Activated CD8-positive, alpha-beta T cell treated with anti-CD3 and anti-CD28 coated beads for 36 hours (primary cell): ENCODE measurements around the gene ZCCHC2. TPM values are rescaled to one million over a fixed set of nuclear protein-coding genes. Genes with fewer than 3 reads are reported as not detected.

Experiments used
- ATAC-seq: fragments of 200-7000 bp; cut with Tn5 transposase; one replicate; pipeline ENCODE4 v1.10.0; 2021; ENCODE audit warnings: mild to moderate bottlenecking, moderate library complexity
- CTCF ChIA-PET: fragments of 350-600 bp; sonication (Branson Sonifier 250); formaldehyde crosslinking; loops from one replicate; lab custom pipeline; 2021; ENCODE audit warnings: antibody characterized with exemption; lab: Charles Lee
- POLR2A ChIA-PET: fragments of 350-600 bp; sonication (Branson Sonifier 250); formaldehyde crosslinking; loops from one replicate; lab custom pipeline; 2021; ENCODE audit warnings: antibody characterized with exemption; lab: Charles Lee
- DNase-seq: peaks from one replicate; pipeline ENCODE4 v3.0.0-alpha.2; 2020
- H3K27ac Mint-ChIP-seq: one replicate; pipeline ENCODE4 v1.8.0; 2021; ENCODE audit warnings: mild to moderate bottlenecking, mixed read lengths
- H3K27me3 Mint-ChIP-seq: one replicate; pipeline ENCODE4 v1.8.0; 2021; ENCODE audit warnings: mixed read lengths
- H3K36me3 Mint-ChIP-seq: one replicate; pipeline ENCODE4 v1.8.0; 2021; ENCODE audit warnings: low read depth, mixed read lengths
- H3K4me1 Mint-ChIP-seq: one replicate; pipeline ENCODE4 v1.8.0; 2021; ENCODE audit warnings: low read depth, mixed read lengths
- H3K4me3 Mint-ChIP-seq: one replicate; pipeline ENCODE4 v1.8.0; 2021; ENCODE audit warnings: mild to moderate bottlenecking, moderate library complexity, mixed read lengths
- H3K9me3 Mint-ChIP-seq: one replicate; pipeline ENCODE4 v1.8.0; 2021; ENCODE audit warnings: mixed read lengths
- intact Hi-C: fragments of 100-400 bp; cut with micrococcal nuclease; formaldehyde crosslinking; loops from one replicate; pipeline ENCODE4 v1.10.0; 2022
- total RNA-seq, 2 experiments: library from RNA; stranded (reverse); gene quantifications; one replicate each; pipeline ENCODE4 v1.2.3, GENCODE V29; 2021
- TF ChIP-seq, protein P1 (sequence below): fragments of 200-600 bp; IDR thresholded peaks from one replicate; pipeline ENCODE4 v1.8.0; 2022; ENCODE audit warnings: antibody characterized with exemption, mild to moderate bottlenecking

Gene ZCCHC2
- total RNA-seq, 2 experiments from 2014 or later, result 31.7 to 33.4 TPM

- H3K9me3 Mint-ChIP-seq, result no peaks in the 10 kb centered on the region
- no peaks in the 10 kb centered on the region for H3K4me1 Mint-ChIP-seq
- CTCF ChIA-PET, result no interaction called here
- no peak for ATAC-seq
- peaks cover 9% of the 10 kb centered on the region for H3K27me3 Mint-ChIP-seq
- no peaks in the 10 kb centered on the region for H3K36me3 Mint-ChIP-seq
- DNase-seq, result no peak
- H3K27ac Mint-ChIP-seq, result no peak overlapping the region
- TF ChIP-seq, protein P1, sequence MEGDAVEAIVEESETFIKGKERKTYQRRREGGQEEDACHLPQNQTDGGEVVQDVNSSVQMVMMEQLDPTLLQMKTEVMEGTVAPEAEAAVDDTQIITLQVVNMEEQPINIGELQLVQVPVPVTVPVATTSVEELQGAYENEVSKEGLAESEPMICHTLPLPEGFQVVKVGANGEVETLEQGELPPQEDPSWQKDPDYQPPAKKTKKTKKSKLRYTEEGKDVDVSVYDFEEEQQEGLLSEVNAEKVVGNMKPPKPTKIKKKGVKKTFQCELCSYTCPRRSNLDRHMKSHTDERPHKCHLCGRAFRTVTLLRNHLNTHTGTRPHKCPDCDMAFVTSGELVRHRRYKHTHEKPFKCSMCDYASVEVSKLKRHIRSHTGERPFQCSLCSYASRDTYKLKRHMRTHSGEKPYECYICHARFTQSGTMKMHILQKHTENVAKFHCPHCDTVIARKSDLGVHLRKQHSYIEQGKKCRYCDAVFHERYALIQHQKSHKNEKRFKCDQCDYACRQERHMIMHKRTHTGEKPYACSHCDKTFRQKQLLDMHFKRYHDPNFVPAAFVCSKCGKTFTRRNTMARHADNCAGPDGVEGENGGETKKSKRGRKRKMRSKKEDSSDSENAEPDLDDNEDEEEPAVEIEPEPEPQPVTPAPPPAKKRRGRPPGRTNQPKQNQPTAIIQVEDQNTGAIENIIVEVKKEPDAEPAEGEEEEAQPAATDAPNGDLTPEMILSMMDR, result no peak
- no peak overlapping the region for H3K4me3 Mint-ChIP-seq
- intact Hi-C loops, result no loop called here
- POLR2A ChIA-PET, result no interaction called here
Observed at GRCh38 chr18:62494764-62495163, 28.1 kb upstream of the ZCCHC2 start.

GRCh38 chr18:62496262-62496661 is 26.6 kb upstream of the ZCCHC2 start:
- no peak for DNase-seq
- Mint-ChIP-seq H3K27ac (no peak overlapping the region), H3K27me3 (peaks cover 7% of the 10 kb centered on the region), H3K4me1 (no peaks in the 10 kb centered on the region), H3K9me3 (no peaks in the 10 kb centered on the region), H3K36me3 (no peaks in the 10 kb centered on the region), H3K4me3 (no peak overlapping the region)
- no peak for ATAC-seq
- CTCF ChIA-PET, result interaction anchor here (1.7 to 1.9 kb wide), 2 partner anchors 70 to 88 kb away, joined by 5 to 8 read pairs; no protein-coding TSS in a partner anchor
- POLR2A ChIA-PET, result no interaction called here
- TF ChIP-seq, protein P1, result no peak
- intact Hi-C loops, result no loop called here

DNA sequence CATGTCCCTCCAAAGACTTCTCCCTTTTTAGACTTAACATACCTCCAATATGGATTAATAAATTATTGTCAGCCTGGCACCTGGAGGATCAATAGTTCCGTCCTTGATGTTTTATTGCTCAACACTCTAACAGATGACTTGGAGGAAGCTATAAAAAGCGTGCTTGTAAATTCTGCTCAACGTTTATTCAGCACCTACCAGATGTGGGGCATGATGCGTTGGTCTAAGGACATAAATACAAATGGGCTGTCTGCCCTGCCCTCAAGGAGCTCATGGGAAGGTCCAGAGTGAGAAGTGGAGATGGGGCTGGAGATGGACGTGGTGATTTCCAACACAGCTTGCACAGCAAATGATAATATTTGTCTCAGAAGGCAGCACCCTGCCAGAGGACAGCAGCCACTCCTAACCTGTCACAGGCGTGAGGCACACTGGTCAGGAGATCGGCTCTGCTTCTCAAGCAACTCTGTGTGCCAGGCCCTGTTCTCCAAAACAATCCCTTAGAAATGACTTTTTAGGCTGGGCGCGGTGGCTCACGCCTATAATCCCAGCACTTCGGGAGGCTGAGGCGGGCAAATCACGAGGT is 25.5 kb upstream of the ZCCHC2 start:
- Mint-ChIP-seq H3K4me3 (no peak overlapping the region), H3K27me3 (peaks cover 4% of the 10 kb centered on the region), H3K27ac (no peak overlapping the region), H3K9me3 (no peaks in the 10 kb centered on the region), H3K36me3 (peaks cover 2% of the 10 kb centered on the region), H3K4me1 (no peaks in the 10 kb centered on the region)
- no peak for DNase-seq
- POLR2A ChIA-PET, result no interaction called here
- intact Hi-C loops, result no loop called here
- CTCF ChIA-PET, result interaction anchor here (0.7 to 1.7 kb wide), 2 partner anchors 10 to 87 kb away, joined by 3 to 5 read pairs; no protein-coding TSS in a partner anchor
- ATAC-seq, result no peak
- TF ChIP-seq, protein P1, result no peak

GRCh38 chr18:62498616-62499262 is 24.1 kb upstream of the ZCCHC2 start:
- Mint-ChIP-seq H3K4me1 (no peaks in the 10 kb centered on the region), H3K4me3 (no peak overlapping the region), H3K27me3 (peaks cover 2% of the 10 kb centered on the region), H3K36me3 (peaks cover 2% of the 10 kb centered on the region), H3K27ac (no peak overlapping the region), H3K9me3 (no peaks in the 10 kb centered on the region)
- ATAC-seq (no peak), DNase-seq (no peak)
- TF ChIP-seq, protein P1, result no peak
- ChIA-PET POLR2A (interaction anchor here (0.6 to 1.1 kb wide), 2 partner anchors 86 to 183 kb away, joined by 3 read pairs; no protein-coding TSS in a partner anchor), CTCF (interaction anchor here (1.2 kb wide), 1 partner anchor 87 kb away, joined by 3 read pairs; no protein-coding TSS in a partner anchor)
- intact Hi-C loops, result no loop called here

DNA sequence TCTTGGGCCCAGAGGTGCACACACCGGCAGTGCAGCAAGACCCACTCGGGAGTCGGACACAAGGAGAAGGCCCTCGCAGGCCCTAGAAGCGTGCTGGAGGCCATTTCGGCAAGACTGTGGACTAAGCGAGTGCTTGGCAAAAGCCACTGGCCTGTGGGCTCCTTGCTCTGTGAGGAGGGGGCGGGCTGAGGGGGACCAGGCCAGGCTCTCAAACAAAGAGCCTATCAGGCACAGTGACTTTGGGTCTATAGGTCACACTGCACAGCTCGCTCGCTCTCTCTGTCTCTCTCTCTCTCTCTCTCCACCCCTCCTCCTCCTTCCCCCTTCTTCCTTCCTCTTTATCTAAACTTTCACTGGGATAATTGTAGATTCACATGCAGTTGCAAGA is 23.6 kb upstream of the ZCCHC2 start:
- CTCF ChIA-PET, result interaction anchor here (1.2 kb wide), 1 partner anchor 87 kb away, joined by 3 read pairs; no protein-coding TSS in a partner anchor
- Mint-ChIP-seq H3K36me3 (peaks cover 2% of the 10 kb centered on the region), H3K9me3 (no peaks in the 10 kb centered on the region), H3K27ac (no peak overlapping the region), H3K4me1 (no peaks in the 10 kb centered on the region), H3K27me3 (peaks cover 2% of the 10 kb centered on the region), H3K4me3 (no peak overlapping the region)
- intact Hi-C loops, result no loop called here
- POLR2A ChIA-PET, result no interaction called here
- DNase-seq (no peak), ATAC-seq (no peak)
- TF ChIP-seq, protein P1, result no peak
